OCI-LY3 (cell line): ENCODE data around the gene LPCAT3.

Experiments used
- H2AFZ ChIP-seq: fragments of 200-600, 300-600 bp; shearing (Covaris generic); 2 replicates; pipeline ENCODE4 v1.6.0; 2014; ENCODE audit warnings: antibody characterized with exemption, low read depth, low read length
- H3K27ac ChIP-seq: fragments of 200-600, 300-600 bp; sonication (generic); 2 replicates; pipeline ENCODE4 v1.5.1; 2014; ENCODE audit warnings: mild to moderate bottlenecking, low read length, moderate library complexity, mixed read lengths
- H3K27me3 ChIP-seq: fragments of 200-600, 300-600 bp; sonication (generic); 2 replicates; pipeline ENCODE4 v1.6.1; 2014; ENCODE audit warnings: low read depth, low read length, mixed read lengths
- H3K36me3 ChIP-seq: fragments of 200-600, 300-600 bp; sonication (generic); replicated peaks from 2 replicates; pipeline ENCODE3; 2014; ENCODE audit warnings: low read depth, low read length, mixed read lengths
- H3K4me1 ChIP-seq: fragments of 300-600, 200-600 bp; sonication (generic); 2 replicates; pipeline ENCODE4 v1.6.1; 2014; ENCODE audit warnings: low read length, mixed read lengths
- H3K4me2 ChIP-seq: fragments of 200-600, 300-600 bp; sonication (generic); 2 replicates; pipeline ENCODE4 v1.6.1; 2014; ENCODE audit warnings: low read length, mixed read lengths
- H3K4me3 ChIP-seq: fragments of 300-600, 200-600 bp; sonication (generic); 2 replicates; pipeline ENCODE4 v1.5.1; 2014; ENCODE audit warnings: antibody characterized with exemption, mild to moderate bottlenecking, low read length, moderate library complexity
- H3K79me2 ChIP-seq: fragments of 300-600, 200-600 bp; shearing (Covaris generic); 2 replicates; pipeline ENCODE4 v1.6.1; 2014; ENCODE audit warnings: mild to moderate bottlenecking, low read length, mixed read lengths
- H3K9ac ChIP-seq: fragments of 300-600, 200-600 bp; shearing (Covaris generic); 2 replicates; pipeline ENCODE4 v1.6.0; 2014; ENCODE audit warnings: mild to moderate bottlenecking, low read length, moderate library complexity
- H3K9me3 ChIP-seq: fragments of 200-600, 300-600 bp; shearing (Covaris generic); 2 replicates; pipeline ENCODE4 v1.6.1; 2014; ENCODE audit warnings: low read length, mixed read lengths; ENCODE audit not compliant: insufficient read depth
- H4K20me1 ChIP-seq: fragments of 200-600, 300-600 bp; sonication (generic); 2 replicates; pipeline ENCODE4 v1.6.1; 2016; ENCODE audit warnings: low read length, mixed read lengths; ENCODE audit not compliant: insufficient read depth
- CTCF ChIP-seq: fragments of 200-600, 300-600 bp; sonication (generic); IDR thresholded peaks from 2 replicates; pipeline ENCODE4 v1.5.1; 2014; ENCODE audit warnings: antibody characterized with exemption, low read length, low read depth
- EZH2phosphoT487 ChIP-seq: fragments of 200-600 bp; shearing (Covaris generic); IDR thresholded peaks from 2 replicates; pipeline ENCODE4 v1.6.1; 2018; ENCODE audit warnings: antibody characterized with exemption, mixed run types, low read depth

LPCAT3 gene

GRCh38 chr12:6957741-6958608 lies 60.3 kb downstream of the LPCAT3 start:
- peak overlapping the region; percentile 67 for H3K4me3 ChIP-seq

GRCh38 chr12:6957151-6957701 lies 61.0 kb downstream of the LPCAT3 start:
- H3K9ac ChIP-seq = no peak overlapping the region
- H4K20me1 ChIP-seq = peaks cover 4% of the 10 kb centered on the region; the same call in 1 of the 2 replicates
- no peaks in the 10 kb centered on the region for H3K27me3 ChIP-seq
- H3K36me3 ChIP-seq = peaks cover 29% of the 10 kb centered on the region
- no peak overlapping the region for H3K27ac ChIP-seq
- TF ChIP-seq EZH2phosphoT487 = no peak
- TF ChIP-seq CTCF = no peak
- peaks cover 67% of the 10 kb centered on the region for H3K4me1 ChIP-seq
- H3K79me2 ChIP-seq = peaks cover 3% of the 10 kb centered on the region; the same call in 1 of the 2 replicates
- H3K9me3 ChIP-seq = no peaks in the 10 kb centered on the region
- H3K4me2 ChIP-seq = no peak overlapping the region
- H2AFZ ChIP-seq = no peak overlapping the region
- H3K4me3 ChIP-seq = no peak overlapping the region

More at GRCh38 chr12:6957741-6958608, 60.3 kb downstream of the LPCAT3 start:
- no peaks in the 10 kb centered on the region for H3K79me2 ChIP-seq
- TF ChIP-seq EZH2phosphoT487 (no peak), CTCF (no peak)
- H3K4me1 ChIP-seq = peaks cover 62% of the 10 kb centered on the region
- H4K20me1 ChIP-seq = peaks cover 4% of the 10 kb centered on the region; the same call in 1 of the 2 replicates
- no peak overlapping the region for H2AFZ ChIP-seq
- peak overlapping the region; percentile 66 for H3K27ac ChIP-seq
- peak overlapping the region; percentile 87 for H3K4me2 ChIP-seq
- peak overlapping the region; percentile 50 for H3K9ac ChIP-seq
- H3K27me3 ChIP-seq = no peaks in the 10 kb centered on the region
- H3K36me3 ChIP-seq = peaks cover 29% of the 10 kb centered on the region
- H3K9me3 ChIP-seq = no peaks in the 10 kb centered on the region

GRCh38 chr12:6956021-6956727 lies 62.1 kb downstream of the LPCAT3 start:
- Histone ChIP-seq H4K20me1 (peaks cover 4% of the 10 kb centered on the region; the same call in 1 of the 2 replicates), H3K79me2 (peaks cover 13% of the 10 kb centered on the region), H3K36me3 (peaks cover 28% of the 10 kb centered on the region)

More at GRCh38 chr12:6956021-6956727, 62.1 kb downstream of the LPCAT3 start:
- Histone ChIP-seq H3K4me1 (peaks cover 60% of the 10 kb centered on the region), H3K9ac (no peak overlapping the region), H2AFZ (no peak overlapping the region), H3K4me2 (no peak overlapping the region), H3K9me3 (no peaks in the 10 kb centered on the region), H3K27me3 (no peaks in the 10 kb centered on the region), H3K4me3 (no peak overlapping the region), H3K27ac (no peak overlapping the region)
- no peak for TF ChIP-seq EZH2phosphoT487
- TF ChIP-seq CTCF = no peak
